A673 (cell line): Measurements from ENCODE around the gene CPT1A.

ENCODE experiments used
- EZH2 ChIP-seq: fragments of 200-600 bp; sonication (generic); IDR thresholded peaks from 2 replicates; pipeline ENCODE4 v1.6.1; 2017; ENCODE audit warnings: borderline replicate concordance, low read depth, mild to moderate bottlenecking, mixed read lengths, antibody characterized with exemption, low read length; ENCODE audit not compliant: poor library complexity, severe bottlenecking
- TF ChIP-seq, protein P1 (sequence below): fragments of 300-800, 200-600 bp; sonication (generic); conservative IDR thresholded peaks from 2 replicates; pipeline ENCODE4 v1.5.1; 2017; ENCODE audit warnings: low read depth, mild to moderate bottlenecking, antibody characterized with exemption, low read length, moderate library complexity, mixed read lengths

DNA sequence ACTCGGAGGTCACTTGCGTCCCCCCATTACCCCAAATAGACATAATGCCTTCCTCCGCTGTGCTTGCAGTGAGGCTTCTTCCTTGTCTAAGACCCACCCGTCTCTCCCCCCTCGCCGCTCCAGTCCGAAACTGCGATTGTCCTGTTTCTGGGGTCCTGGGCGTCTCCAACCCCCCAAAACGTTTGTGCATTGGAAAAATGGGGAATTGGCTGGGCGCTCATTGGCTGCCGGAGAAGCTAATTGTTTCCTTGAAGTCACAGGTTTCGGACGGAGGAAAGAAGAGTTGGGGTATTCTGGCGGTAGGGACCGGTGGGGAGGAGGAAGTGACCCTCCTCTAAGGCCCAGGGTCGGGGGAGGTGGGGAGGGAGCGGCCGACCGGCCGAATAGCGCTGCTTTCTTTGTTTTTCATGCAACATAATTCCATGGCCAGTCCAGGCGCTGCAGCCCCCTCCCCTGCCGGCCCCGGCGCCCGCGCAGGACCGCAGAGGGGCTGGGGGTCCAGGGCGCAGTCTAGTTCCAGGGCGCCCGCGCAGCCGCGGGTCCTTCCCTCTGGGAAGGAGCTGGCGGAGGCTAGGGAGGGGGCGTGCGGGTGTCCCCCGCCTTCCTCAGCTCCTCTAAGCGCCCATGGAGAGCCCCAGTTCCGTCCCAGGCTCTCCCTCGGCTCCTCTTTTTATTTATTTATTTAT lies 12.7 kb upstream of the CPT1A start:
- TF ChIP-seq EZH2 = peak; percentile 28
- TF ChIP-seq, protein P1, sequence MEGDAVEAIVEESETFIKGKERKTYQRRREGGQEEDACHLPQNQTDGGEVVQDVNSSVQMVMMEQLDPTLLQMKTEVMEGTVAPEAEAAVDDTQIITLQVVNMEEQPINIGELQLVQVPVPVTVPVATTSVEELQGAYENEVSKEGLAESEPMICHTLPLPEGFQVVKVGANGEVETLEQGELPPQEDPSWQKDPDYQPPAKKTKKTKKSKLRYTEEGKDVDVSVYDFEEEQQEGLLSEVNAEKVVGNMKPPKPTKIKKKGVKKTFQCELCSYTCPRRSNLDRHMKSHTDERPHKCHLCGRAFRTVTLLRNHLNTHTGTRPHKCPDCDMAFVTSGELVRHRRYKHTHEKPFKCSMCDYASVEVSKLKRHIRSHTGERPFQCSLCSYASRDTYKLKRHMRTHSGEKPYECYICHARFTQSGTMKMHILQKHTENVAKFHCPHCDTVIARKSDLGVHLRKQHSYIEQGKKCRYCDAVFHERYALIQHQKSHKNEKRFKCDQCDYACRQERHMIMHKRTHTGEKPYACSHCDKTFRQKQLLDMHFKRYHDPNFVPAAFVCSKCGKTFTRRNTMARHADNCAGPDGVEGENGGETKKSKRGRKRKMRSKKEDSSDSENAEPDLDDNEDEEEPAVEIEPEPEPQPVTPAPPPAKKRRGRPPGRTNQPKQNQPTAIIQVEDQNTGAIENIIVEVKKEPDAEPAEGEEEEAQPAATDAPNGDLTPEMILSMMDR = no peak
